ENCODE measurements around the gene BTBD19. TPM values are rescaled to one million over a fixed set of nuclear protein-coding genes. Genes with fewer than 3 reads are reported as not detected.

BTBD19 gene
- total and polyA plus RNA-seq, 2 of the 8 experiments (the other 6 are each of a cell fraction or from before 2014, with no cell fraction given): 1.1 TPM

- CTCF ChIA-PET (ENCODE audit: partially characterized antibody): interaction anchor here (1.0 kb wide), 1 partner anchor 58 kb away, joined by 4 read pairs; no protein-coding TSS in a partner anchor
- 100% methylated on average over 1 of the region's 1 CpG; no CpG with 5 or more reads in 1 of the 2 experiments for WGBS, 2 experiments (ENCODE audit: extremely low coverage in 1 of 2, insufficient coverage in 1 of 2, insufficient read length in 1 of 2, insufficient replicate concordance in 2 of 2, low coverage in 1 of 2, low lambda C conversion rate in 2 of 2, missing lambda C conversion rate in 1 of 2)
- Histone ChIP-seq H2BK120ac (replicated peaks; ENCODE audit: low read depth, low read length) (no peak overlapping the region), H3K9me3 (ENCODE audit: insufficient read depth in 2 of 2, low read depth in 1 of 2, low read length in 1 of 2) (no peaks in the 10 kb centered on the region), H4K20me1 (replicated peaks in 1 of 2; ENCODE audit: control insufficient read depth in 1 of 2, insufficient read depth in 2 of 2, low read length in 2 of 2) (no peaks in the 10 kb centered on the region), H3K56ac (replicated peaks; ENCODE audit: insufficient read length, low read depth, low read length) (no peak overlapping the region), H4K91ac (replicated peaks; ENCODE audit: insufficient read length, low read length) (no peak overlapping the region), H3K27ac (ENCODE audit: low read depth, low read length) (no peak overlapping the region), H3K4me1 (replicated peaks in 1 of 4; ENCODE audit: control insufficient read depth in 3 of 4, insufficient read depth in 4 of 4, low read length in 3 of 4) (no peaks in the 10 kb centered on the region), H3K4me3 (ENCODE audit: extremely low read depth in 1 of 4, insufficient read depth in 2 of 4, low read depth in 3 of 4, low read length in 4 of 4) (no peak overlapping the region), H3K4ac (replicated peaks; ENCODE audit: insufficient read length, low read depth, low read length) (no peak overlapping the region), H2AK5ac (ENCODE audit: low read depth, low read length) (no peak overlapping the region), H3K23me2 (ENCODE audit: low read depth, low read length) (no peaks in the 10 kb centered on the region), H3K9ac (replicated peaks in 1 of 4; ENCODE audit: extremely low read depth in 1 of 4, low read depth in 3 of 4, low read length in 3 of 4) (no peak overlapping the region), H3K18ac (ENCODE audit: extremely low read depth, low read length) (no peak overlapping the region), H2BK5ac (ENCODE audit: low read depth, low read length) (no peak overlapping the region), H3K36me3 (ENCODE audit: control insufficient read depth in 2 of 4, insufficient read depth in 4 of 4, low read length in 3 of 4) (no peaks in the 10 kb centered on the region), H3K14ac (ENCODE audit: insufficient read length) (no peak overlapping the region), H3K23ac (ENCODE audit: insufficient read length) (no peak overlapping the region), H3K4me2 (ENCODE audit: insufficient read depth in 1 of 2, low read depth in 2 of 2, low read length in 2 of 2) (no peak overlapping the region), H2BK15ac (ENCODE audit: low read length) (no peak overlapping the region), H4K5ac (ENCODE audit: insufficient read length, low read depth, low read length) (no peak overlapping the region), H4K8ac (ENCODE audit: extremely low read depth, insufficient read depth, low read length) (no peak overlapping the region), H2BK20ac (ENCODE audit: low read length) (no peak overlapping the region), H3K79me1 (ENCODE audit: low read depth, low read length) (no peaks in the 10 kb centered on the region), H3K79me2 (ENCODE audit: control insufficient read depth in 1 of 2, insufficient read depth in 2 of 2, low read length in 2 of 2) (no peaks in the 10 kb centered on the region), H2AFZ (ENCODE audit: low read length) (no peak overlapping the region), H2BK12ac (ENCODE audit: low read depth, low read length) (no peak overlapping the region), H3K27me3 (replicated peaks in 1 of 4; ENCODE audit: control insufficient read depth in 3 of 4, extremely low read depth in 1 of 4, insufficient read depth in 3 of 4, low read length in 3 of 4) (no peaks in the 10 kb centered on the region)
- no peak for TF ChIP-seq ZNF274 (IDR thresholded peaks at IDR 0.05; ENCODE audit: borderline replicate concordance, extremely low read depth, low read length)
- TF ChIP-seq SP4 (IDR thresholded peaks at IDR 0.05; ENCODE audit: low read length): no peak
- TF ChIP-seq BRCA1 (IDR thresholded peaks at IDR 0.05; ENCODE audit: low read depth, low read length): no peak
- no peak for TF ChIP-seq CHD2 (IDR thresholded peaks at IDR 0.05; ENCODE audit: low read length)
- no peak for TF ChIP-seq JUND (IDR thresholded peaks at IDR 0.05; ENCODE audit: low read length)
- no peak for TF ChIP-seq GTF2F1 (IDR thresholded peaks at IDR 0.05; ENCODE audit: borderline replicate concordance, low read depth, low read length)
- TF ChIP-seq RNF2 (IDR thresholded peaks at IDR 0.05; ENCODE audit: borderline replicate concordance, low read depth, low read length, missing control alignments, poor library complexity, severe bottlenecking): no peak
- no peak for TF ChIP-seq CTCF (IDR thresholded peaks at IDR 0.05; ENCODE audit: control extremely low read depth in 1 of 3, insufficient read depth in 1 of 3, low read depth in 1 of 3, low read length in 3 of 3)
- no peak for TF ChIP-seq NRF1 (IDR thresholded peaks at IDR 0.05; ENCODE audit: low read depth, low read length)
- TF ChIP-seq SP1 (IDR thresholded peaks at IDR 0.05; ENCODE audit: low read depth, low read length): no peak
- TF ChIP-seq TCF12 (IDR thresholded peaks at IDR 0.05; ENCODE audit: low read depth, low read length): no peak
- no peak for TF ChIP-seq CTBP2 (IDR thresholded peaks at IDR 0.05; ENCODE audit: borderline replicate concordance, insufficient read depth, insufficient read length, low read length)
- FAIRE-seq (no peak), DNase-seq (ENCODE audit: low read depth in 1 of 2, low spot score in 2 of 2) (no peak)
- POLR2A ChIA-PET (ENCODE audit: partially characterized antibody): interaction anchor here (1.4 kb wide), 1 partner anchor 32 kb away, joined by 5 read pairs; no protein-coding TSS in a partner anchor
Observed at GRCh38 chr1:44851308-44851707, 43.0 kb downstream of the BTBD19 start.

Data from H1 (cell line).